DND-41 (cell line): ENCODE measurements around the gene RNF144B.

Source experiments
- CTCF ChIP-seq: IDR thresholded peaks from 2 replicates; pipeline ENCODE4 v1.5.1; 2012; ENCODE audit warnings: borderline replicate concordance, low read length, moderate library complexity, mild to moderate bottlenecking; ENCODE audit not compliant: poor library complexity, severe bottlenecking; ENCODE audit errors: extremely low read depth
- EZH2 ChIP-seq: IDR thresholded peaks from 3 replicates; pipeline ENCODE4 v1.6.1; 2012; ENCODE audit warnings: borderline replicate concordance, low read depth, mild to moderate bottlenecking, moderate library complexity, low read length, inconsistent platforms; ENCODE audit not compliant: severe bottlenecking

GRCh38 chr6:18445228-18445627, 58.1 kb downstream of the RNF144B start:
- TF ChIP-seq CTCF (no peak), EZH2 (no peak)
